Activated naive CD4-positive, alpha-beta T cell treated with anti-CD3 and anti-CD28 coated beads, Interleukin-2, amount 50 U/mL, for 72 hours (primary cell): ENCODE results near the gene KCNMB2. TPM values are rescaled to one million over a fixed set of nuclear protein-coding genes. Genes with fewer than 3 reads are reported as not detected.

Experiments used
- ATAC-seq, 2 donors: fragments of 150-1000 bp; cut with Tn5 transposase; 2 replicates each; pipeline ENCODE4 v1.10.0; 2021; ENCODE audit warnings: mild to moderate bottlenecking in 2 of 2, moderate library complexity in 2 of 2
- DNase-seq, 2 donors: peaks; one replicate each; pipeline ENCODE4 v3.0.0; 2021 to 2022; ENCODE audit warnings: low spot score in 2 of 2
- H3K27ac Mint-ChIP-seq, 2 donors: one replicate each; pipeline ENCODE4 v1.8.0; 2022; ENCODE audit warnings: mild to moderate bottlenecking in 2 of 2, mixed read lengths in 2 of 2
- H3K36me3 Mint-ChIP-seq, 2 donors: one replicate each; pipeline ENCODE4 v1.8.0; 2022; ENCODE audit warnings: mixed read lengths in 2 of 2
- H3K9me3 Mint-ChIP-seq, 2 donors: one replicate each; pipeline ENCODE4 v1.8.0; 2022; ENCODE audit warnings: mixed read lengths in 2 of 2
- total RNA-seq, 2 donors: library from RNA; stranded (reverse); gene quantifications; one replicate each; pipeline ENCODE4 v1.2.3, GENCODE V29; 2022

Gene KCNMB2
- total RNA-seq, 2 donors from 2014 or later, result not detected

DNA sequence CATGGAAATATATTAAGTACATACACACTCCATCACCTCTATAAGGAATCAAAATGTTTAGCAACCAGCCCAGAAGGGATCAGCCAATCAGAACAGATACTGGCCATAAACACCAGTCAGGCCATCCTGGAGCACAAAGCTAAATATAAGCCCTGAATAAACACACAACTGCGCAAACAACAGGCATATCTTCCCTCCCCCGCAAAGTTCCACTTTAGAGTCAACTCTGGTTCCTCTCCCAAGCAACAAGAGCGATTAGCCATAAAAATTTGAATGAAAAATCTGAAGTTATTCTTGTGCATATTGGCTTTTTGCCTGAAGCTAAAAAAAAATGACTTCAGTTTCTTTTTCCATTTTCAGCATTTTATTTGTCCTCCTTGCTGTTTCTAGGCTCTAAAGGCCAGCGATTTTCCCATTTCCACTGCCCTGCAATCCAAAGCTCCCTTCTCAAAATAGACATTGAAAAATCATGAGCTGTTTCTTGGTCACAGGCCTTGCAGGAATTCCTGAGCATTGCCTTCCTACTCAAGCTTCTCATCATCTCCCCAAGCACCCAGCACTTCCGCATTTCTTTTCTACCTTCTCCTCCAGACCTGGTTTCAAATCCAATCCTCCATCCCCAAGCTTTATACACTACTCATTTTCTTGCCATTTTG is 287.5 kb downstream of the KCNMB2 start:
- no peaks in the 10 kb centered on the region for H3K36me3 Mint-ChIP-seq
- no peak for ATAC-seq
- no peak for DNase-seq

DNA sequence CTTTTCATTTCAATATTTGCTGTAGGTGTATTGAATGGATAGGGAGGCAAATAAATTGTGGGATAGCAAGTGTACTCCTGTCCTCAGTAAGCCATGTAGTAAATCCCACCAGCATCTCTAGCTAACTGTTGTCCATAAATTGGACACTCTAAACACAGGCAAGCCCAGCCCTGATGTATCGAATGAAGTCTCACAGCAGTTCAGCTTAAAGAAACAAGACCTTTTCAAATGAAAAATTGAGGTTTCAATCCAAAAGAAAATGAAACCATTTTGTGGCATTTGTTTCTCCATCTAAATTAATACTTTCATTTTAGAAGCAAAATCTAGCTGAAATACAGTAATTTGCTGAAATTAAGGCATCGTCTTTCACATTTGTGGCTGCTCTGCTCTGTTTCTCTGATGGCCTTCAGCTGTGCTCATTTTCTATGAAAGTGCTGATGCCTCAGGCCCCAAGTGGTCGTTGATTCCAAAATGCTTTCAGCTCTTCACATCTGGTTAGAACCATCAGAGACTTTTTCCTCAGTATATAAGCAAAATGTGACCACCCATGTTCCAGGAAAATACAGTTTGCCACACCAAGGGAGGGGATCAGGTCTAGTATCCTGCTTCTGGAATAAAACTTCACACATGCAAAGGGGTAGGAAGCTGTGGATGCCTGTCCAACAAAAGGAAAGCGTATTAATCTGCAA is 290.3 kb downstream of the KCNMB2 start:
- H3K27ac Mint-ChIP-seq, result no peak overlapping the region
- no peaks in the 10 kb centered on the region for H3K36me3 Mint-ChIP-seq
- no peak for DNase-seq
- no peaks in the 10 kb centered on the region for H3K9me3 Mint-ChIP-seq
- ATAC-seq, result no peak

More for the DNA sequence above, 287.5 kb downstream of the KCNMB2 start:
- Mint-ChIP-seq H3K27ac (no peak overlapping the region), H3K9me3 (no peaks in the 10 kb centered on the region)

DNA sequence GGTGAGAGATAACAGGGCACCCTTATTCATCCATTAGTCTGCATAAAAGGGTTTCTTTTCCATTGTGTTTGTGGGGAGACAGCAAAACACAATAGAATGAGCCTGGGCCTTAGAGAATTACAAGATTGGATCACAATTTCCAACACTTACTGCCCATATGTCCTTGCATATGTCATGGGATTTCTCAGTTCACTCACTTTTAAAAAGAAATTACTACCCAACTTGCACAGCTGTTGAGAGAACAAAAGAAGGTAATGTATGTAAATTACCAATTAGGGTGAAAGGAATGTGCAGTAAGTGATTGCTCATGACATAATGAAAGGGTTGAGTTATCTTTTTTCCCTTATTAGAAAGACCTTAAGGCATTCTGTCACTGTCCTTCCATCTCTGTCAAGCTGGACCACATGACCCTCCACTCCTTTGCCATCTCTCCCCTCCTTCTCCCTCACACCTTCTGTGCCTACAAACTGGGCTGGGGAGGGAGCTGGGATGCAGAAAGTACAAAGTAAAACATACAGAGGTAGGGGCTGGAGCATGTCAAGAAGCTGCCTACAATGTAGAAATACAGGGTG is 291.1 kb downstream of the KCNMB2 start:
- DNase-seq (no peak), ATAC-seq (no peak)
- Mint-ChIP-seq H3K9me3 (no peaks in the 10 kb centered on the region), H3K27ac (no peak overlapping the region), H3K36me3 (no peaks in the 10 kb centered on the region)

DNA sequence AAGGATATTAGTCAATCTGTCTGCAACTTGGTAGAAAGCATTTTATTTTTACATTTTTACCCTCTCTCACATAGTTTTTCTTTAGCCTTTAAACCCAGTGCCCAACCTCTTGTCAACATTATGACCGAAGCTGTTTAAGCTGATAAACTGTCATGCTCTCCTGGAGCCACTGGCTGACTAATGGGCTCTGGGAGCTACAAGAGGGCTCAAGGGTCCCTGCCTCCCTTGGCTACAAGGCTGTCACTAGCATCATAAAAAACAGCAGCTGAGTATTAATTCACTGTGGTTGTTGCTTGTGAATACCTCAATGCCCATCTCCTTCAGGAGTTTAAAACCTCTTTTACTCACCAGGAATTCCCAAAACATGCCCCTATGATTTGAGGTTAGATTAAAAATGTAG is 297.5 kb downstream of the KCNMB2 start:
- DNase-seq (no peak), ATAC-seq (no peak)
- Mint-ChIP-seq H3K9me3 (no peaks in the 10 kb centered on the region), H3K27ac (no peak overlapping the region), H3K36me3 (no peaks in the 10 kb centered on the region)

DNA sequence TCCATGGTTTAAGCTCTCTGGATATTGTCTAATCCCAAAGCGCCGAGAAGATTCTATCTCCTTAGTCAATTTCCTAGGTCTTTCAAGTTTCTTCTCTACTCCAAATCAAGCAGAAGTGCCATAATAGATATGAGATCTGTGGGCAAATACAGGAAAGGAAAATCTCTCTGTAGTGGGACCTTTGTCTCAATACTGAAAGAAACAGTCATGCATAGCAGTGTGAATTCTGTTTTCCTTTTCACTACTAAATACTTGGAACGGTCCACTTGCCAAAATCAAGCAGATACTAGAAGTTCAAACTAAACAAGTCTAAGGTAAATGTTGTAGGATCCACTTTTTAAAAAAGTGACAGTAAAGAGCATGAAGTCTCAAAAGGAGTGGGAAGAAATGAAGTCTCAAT is 298.8 kb downstream of the KCNMB2 start:
- no peak for ATAC-seq
- Mint-ChIP-seq H3K9me3 (no peaks in the 10 kb centered on the region), H3K36me3 (peaks cover 0 to 4% of the 10 kb centered on the region in 2 donors), H3K27ac (no peak overlapping the region)
- DNase-seq, result no peak

DNA sequence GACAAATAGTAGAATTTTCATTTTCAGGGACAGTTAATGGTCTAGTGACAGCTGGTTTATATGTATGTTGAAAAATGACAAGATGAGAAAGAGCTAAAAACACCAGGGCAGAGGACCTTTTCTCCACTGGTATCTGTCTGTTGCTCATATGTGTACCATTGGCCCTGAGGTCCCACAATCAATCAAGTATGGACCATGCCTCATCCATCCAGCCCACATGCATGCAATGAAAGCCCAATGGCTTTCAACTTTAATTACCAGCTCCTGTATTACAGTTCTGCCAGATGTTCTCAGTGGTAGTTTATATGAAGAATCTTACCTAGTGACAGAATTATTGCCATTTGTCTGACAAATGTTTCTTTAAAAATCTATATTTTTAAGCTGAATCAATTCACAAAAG is 301.3 kb downstream of the KCNMB2 start:
- ATAC-seq (no peak), DNase-seq (no peak)
- peaks cover 0 to 6% of the 10 kb centered on the region in 2 donors for H3K9me3 Mint-ChIP-seq
- H3K27ac Mint-ChIP-seq, result no peak overlapping the region
- peaks cover 0 to 5% of the 10 kb centered on the region in 2 donors for H3K36me3 Mint-ChIP-seq

DNA sequence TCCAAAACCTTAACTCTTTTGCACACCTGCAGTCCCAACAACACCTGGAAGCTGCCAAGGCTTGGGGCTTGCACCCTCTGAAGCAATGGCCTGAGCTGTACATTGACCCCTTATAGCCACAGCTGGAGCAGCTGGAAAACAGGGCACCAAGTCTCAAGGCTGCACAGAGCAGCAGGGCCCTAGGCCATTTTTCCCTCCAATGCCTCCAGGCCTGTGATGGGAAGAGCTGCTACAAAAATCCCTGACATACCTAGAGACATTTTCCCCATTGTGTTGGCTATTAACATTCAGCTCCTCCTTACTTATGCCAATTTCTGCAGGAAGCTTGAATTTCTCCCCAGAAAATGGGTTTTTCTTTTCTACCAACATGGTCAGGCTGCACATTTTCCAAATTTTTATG is 304.4 kb downstream of the KCNMB2 start:
- ATAC-seq (no peak), DNase-seq (no peak)
- H3K9me3 Mint-ChIP-seq, result peaks cover 0 to 6% of the 10 kb centered on the region in 2 donors
- H3K36me3 Mint-ChIP-seq, result peaks cover 0 to 5% of the 10 kb centered on the region in 2 donors
- no peak overlapping the region for H3K27ac Mint-ChIP-seq

DNA sequence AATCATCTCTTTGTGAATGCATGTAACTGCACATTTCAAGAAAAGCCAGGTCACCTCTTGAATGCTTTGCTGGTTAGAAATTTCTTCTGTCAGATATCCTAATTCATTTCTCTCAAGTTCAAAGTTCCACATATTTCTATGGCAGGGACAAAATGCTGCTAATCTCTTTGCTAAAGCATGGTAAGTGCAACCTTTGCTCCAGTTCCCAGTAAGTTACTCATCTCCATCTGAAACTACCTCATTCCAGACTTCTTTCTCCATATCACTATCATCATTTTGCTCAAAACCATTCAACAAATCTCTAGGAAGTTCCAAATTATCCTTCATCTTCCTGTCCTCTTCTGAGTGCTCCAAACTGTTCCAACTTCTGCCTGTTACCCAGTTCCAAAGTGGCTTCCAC is 304.8 kb downstream of the KCNMB2 start:
- DNase-seq, result no peak
- ATAC-seq, result no peak
- Mint-ChIP-seq H3K9me3 (peaks cover 0 to 6% of the 10 kb centered on the region in 2 donors), H3K36me3 (peaks cover 0 to 5% of the 10 kb centered on the region in 2 donors), H3K27ac (no peak overlapping the region)

DNA sequence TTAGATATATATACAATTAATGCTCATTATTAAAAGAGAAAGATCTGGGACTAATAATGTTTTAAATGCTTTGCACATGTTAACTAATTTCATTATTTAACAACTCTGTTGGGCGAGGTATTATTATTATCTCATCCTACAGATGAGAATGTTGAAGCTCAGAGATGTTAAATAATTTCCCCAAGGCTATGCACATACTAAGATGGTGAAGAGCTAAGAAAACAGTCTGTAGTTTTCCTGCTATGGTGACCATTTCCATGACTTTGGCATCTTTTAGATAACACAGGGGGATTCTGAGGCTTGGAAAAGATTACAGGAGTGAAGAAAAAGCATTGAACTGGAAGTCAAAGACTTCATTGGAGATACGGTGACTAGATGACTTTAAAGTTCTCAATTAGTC is 308.7 kb downstream of the KCNMB2 start:
- H3K27ac Mint-ChIP-seq, result no peak overlapping the region
- no peak for DNase-seq
- no peak for ATAC-seq
- peaks cover 0 to 6% of the 10 kb centered on the region in 2 donors for H3K9me3 Mint-ChIP-seq
- peaks cover 0 to 2% of the 10 kb centered on the region in 2 donors for H3K36me3 Mint-ChIP-seq

DNA sequence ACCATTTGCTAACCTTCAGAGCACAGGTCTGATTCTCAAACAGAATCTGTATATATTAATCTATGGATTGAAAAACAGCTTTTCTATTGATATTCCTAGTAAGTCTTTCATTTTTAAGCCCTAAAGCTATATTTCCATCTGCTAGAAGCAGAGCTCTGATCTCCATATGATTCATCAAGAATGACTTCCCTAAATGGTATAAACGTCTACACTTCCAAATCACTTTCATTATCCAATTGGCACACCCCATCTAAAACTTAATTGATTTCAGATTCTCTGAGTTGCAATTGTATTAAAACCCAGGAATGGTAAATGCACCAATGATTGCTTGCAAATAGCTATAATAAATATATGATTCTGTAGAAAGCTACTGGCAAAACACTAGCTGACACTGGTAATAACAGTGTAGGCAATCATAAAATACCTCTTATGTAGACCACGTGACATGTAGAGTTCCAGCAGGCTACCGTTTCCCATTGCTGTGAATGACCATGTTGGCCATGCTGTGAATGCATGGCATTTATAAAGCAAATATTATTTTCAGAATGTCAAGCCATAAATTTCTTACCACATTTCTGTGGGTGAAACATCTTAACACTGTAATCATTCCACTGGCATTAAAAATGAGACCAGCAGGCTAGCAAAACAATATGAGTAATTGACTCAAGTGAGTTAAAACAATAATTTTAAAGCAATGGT is 309.3 kb downstream of the KCNMB2 start:
- no peak for DNase-seq
- Mint-ChIP-seq H3K36me3 (no peaks in the 10 kb centered on the region), H3K9me3 (peaks cover 0 to 6% of the 10 kb centered on the region in 2 donors), H3K27ac (no peak overlapping the region)
- ATAC-seq, result no peak

DNA sequence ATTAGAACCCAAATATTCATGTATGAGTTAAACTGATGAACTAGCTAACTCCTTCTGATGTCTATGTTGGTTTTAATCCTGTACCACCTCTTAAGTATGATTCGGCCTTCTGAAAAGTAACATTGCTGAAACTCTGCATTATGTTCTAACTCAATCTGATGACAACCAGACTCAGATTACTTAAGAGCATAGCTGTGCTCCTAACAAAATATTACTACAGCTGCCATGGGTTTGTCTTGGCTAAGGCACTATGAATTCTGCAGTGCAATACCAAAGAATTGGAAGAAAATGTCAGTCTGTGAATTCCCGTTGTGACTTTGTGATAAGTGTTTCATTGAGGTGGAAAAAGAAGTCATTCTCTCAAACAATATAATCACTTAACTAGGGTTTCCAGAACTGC is 311.0 kb downstream of the KCNMB2 start:
- DNase-seq (no peak), ATAC-seq (no peak)
- H3K27ac Mint-ChIP-seq, result no peak overlapping the region
- no peaks in the 10 kb centered on the region for H3K36me3 Mint-ChIP-seq
- no peaks in the 10 kb centered on the region for H3K9me3 Mint-ChIP-seq

DNA sequence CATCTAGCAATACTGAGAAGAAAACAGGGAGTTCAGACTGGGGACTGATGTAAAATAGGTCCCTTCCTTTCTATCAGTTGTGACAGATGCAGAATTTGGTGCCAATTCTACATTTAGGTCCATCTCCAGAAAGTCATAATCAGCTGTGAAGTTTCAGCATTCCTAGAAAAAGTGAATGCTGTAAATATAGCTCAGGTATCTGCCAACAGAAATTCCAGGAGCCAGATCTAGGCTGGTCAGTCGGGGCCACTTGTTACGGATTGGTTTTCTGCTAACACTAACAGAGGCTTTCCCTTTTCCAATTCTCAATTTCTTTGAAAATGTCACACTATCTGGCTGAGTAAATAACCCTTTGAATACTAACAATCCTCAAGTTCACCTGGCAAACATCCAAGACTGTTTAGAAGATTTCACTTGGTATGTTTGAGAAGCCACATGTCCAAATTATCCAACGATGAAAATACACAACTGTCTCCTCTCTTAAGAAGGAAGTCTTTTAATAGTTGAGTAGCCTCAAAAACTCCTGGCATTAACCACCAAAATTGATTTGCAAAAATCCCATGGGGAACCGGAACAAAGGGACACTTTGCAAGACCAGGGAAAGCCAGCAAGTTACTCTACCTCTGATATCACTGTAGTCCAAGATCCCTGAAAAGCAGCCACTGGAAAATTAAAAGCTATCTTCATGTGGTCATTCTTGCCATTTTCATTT is 313.1 kb downstream of the KCNMB2 start:
- no peaks in the 10 kb centered on the region for H3K36me3 Mint-ChIP-seq

DNA sequence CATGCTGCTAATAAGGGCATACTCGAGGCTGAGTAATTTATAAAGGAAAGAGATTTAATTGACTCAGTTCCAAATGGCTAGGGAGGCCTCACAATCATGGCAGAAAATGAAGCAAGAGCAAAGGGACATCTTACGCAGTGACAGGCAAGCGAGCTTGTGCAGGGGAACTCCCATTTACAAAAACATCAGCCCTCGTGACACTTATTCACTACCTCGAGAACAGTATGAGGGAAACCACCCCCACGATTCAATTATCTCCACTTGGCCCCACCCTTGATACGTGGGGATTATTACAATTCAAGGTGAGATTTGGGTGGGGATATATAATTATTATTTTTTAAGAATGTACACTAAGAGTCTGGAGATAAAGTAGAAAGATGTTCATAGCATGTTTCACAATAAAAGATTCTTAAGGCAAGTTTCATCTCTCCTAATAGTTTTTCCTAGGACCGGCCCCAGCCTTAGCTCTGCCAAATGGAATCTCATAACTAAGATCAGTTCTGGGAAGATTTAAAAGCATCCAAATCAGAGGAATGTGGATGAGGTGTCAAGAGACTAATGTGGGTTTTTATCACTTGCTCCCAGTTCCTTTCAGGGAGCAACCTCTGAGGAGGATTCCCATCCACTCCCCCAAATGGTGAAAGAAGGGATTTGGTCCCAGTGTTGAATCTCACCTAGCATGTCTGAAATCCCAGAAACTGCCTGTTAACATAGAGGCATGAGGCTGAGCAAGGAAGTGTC is 314.4 kb downstream of the KCNMB2 start:
- no peak for DNase-seq
- H3K27ac Mint-ChIP-seq, result no peak overlapping the region
- no peak for ATAC-seq

More for the DNA sequence above, 313.1 kb downstream of the KCNMB2 start:
- ATAC-seq (no peak), DNase-seq (no peak)
- no peaks in the 10 kb centered on the region for H3K9me3 Mint-ChIP-seq
- H3K27ac Mint-ChIP-seq, result no peak overlapping the region

DNA sequence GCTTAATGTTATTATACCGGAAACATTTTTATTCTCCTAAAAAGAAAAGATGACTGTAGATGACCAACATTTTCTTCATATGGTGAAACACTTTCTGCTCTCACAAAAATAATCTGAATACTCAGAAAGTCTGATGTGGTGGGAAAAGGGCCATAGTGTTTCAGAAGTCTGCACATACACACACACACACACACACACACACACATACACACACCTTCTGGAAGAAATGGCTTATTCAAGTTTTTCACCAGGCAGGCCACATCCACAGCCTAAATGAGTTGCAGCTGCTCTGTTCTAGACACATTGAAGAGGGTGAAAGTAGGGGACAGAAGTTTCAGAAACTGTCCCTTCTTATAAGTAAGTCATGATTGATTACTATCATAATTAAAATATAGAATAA is 315.3 kb downstream of the KCNMB2 start:
- Mint-ChIP-seq H3K9me3 (no peaks in the 10 kb centered on the region), H3K36me3 (no peaks in the 10 kb centered on the region)
- no peak for ATAC-seq

More for the DNA sequence above, 314.4 kb downstream of the KCNMB2 start:
- no peaks in the 10 kb centered on the region for H3K9me3 Mint-ChIP-seq
- H3K36me3 Mint-ChIP-seq, result no peaks in the 10 kb centered on the region

DNA sequence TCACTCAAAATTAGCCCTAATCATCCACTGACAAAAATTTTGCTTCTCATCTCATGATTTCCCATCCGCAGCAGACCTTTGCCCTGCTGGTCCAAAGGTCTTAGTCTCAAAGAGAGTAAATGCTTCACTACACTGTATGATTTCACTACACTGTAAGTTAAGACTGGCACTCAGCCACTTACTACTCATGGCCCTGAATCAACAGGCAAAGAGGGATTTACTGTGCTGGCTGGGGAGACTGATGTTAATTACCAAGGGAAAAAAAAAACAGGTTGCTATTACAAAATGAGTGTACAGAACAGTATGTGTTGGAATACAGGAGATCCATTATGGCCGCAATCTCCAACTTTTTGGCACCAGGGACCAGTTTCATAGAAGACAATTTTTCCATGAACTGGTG is 320.6 kb downstream of the KCNMB2 start:
- DNase-seq (no peak), ATAC-seq (no peak)
- H3K27ac Mint-ChIP-seq, result no peak overlapping the region
- no peaks in the 10 kb centered on the region for H3K9me3 Mint-ChIP-seq
- H3K36me3 Mint-ChIP-seq, result peaks cover 0 to 4% of the 10 kb centered on the region in 2 donors

More for the DNA sequence above, 315.3 kb downstream of the KCNMB2 start:
- H3K27ac Mint-ChIP-seq, result no peak overlapping the region
- no peak for DNase-seq

DNA sequence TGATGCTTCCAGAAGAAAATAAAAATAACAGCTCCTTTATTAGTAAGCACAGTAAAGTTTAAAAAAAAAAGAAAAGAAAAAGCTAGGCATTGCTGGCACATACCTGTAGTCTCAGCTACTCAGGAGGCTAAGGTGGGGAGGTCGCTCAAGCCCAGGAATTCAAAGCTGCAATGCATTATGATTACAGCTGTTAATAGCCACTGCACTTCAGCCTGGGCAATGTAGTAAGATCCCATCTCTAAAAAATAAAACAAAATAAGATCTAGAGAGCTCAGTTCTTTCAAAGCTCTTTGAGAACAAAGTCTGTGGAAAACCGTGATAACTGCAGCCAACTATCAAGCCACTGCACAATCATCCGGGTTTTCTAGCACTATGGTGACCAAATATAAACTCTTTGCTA is 323.1 kb downstream of the KCNMB2 start:
- DNase-seq (no peak), ATAC-seq (no peak)
- Mint-ChIP-seq H3K27ac (no peak overlapping the region), H3K36me3 (peaks cover 0 to 4% of the 10 kb centered on the region in 2 donors), H3K9me3 (no peaks in the 10 kb centered on the region)
